HCEC 1CT (cell line): ENCODE data around the gene CAMK2D.

Experiments used
- DNase-seq: peaks from one replicate; pipeline ENCODE4 v3.0.0-alpha.2; 2017

The CAMK2D gene

DNA sequence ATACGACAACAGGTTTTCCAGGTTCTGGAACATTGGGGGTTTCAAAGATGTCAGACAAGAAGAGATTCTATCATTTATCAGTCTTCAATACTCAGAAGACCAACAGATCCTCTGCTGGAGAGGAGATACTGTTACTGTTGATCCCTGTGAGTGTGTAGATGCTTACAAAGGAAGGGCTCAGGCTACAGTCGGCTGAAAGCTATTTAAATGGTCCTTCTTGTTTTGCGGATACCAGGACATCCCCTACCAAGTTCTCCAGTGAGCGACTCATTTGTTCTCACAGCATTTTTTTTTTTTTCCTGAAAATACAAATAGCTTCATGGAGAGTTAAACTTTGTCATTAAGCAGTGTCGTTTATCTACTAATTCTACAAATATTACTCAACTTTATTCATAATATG is 201.6 kb downstream of the CAMK2D start:
- no peak for DNase-seq

DNA sequence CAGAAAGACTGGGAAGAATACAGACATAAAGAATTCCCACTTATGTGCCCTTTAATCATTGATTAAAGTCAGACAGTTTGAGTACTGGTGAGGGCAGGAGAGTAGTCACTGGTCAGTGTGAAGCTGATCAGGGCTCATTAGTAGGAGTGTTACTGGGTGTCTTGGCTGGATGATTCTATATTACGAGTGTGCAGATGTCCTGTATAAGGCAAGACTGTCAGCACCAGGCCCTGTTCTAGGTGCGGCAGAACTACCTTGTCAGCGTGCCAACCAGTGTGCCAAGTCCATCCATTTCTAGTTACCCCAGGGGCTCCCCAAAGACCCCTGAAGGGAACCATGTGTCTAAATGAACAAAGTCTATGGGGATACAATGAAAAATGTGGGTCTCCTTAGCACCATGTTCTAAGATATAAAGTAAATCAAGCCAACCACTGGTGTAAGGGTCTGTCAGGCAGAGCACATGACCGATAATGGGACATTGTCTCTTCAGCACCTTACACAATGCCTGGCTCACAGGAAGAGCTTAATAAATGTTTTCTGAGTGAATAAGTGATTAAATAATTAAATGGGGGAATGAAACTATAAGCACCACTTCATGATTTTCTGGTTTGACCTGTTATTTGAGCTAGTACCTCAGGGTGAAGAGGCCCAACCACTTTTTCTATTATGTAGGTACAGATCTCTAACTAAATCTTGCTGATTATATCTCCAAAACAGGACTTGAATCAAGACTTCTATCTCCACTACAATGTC is 205.0 kb downstream of the CAMK2D start:
- no peak for DNase-seq

DNA sequence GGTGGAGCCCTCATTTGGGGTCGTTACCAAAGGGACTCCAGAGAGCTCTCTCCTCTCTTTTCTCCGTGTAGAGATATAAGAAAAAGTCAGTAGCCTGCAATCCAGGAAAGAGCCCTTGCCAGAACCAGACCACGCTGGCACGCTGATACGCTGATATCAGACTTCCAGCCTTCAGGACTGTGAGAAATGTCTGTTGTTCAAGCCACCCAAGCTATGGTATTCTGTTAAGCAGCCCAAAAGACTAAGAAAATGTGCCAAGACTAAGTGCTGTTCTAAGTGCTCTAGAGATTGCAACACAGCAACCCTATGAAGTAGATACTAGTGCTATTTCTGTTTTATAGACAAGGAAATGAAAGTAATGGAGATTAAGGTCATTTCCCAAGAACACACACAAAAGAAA is 205.7 kb downstream of the CAMK2D start:
- DNase-seq, result no peak

DNA sequence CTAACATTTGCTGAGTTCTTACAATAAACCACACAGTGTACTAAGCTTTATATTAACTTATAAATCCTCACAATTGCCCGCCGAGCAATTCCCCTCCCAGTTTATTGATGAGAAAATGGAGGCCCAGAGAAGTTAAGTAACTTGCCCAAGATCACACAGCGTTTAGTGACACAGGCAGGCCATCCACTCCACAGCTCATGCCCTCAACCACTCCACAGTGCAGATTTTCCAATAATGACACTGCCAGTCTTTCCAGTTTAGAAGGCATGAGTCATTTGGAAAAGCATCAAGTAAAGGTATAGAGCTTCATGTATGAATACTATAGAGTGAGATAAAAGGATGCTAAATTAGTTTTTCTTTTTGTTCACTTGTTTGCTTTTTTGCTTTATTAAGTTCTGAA is 208.5 kb downstream of the CAMK2D start:
- DNase-seq, result no peak

DNA sequence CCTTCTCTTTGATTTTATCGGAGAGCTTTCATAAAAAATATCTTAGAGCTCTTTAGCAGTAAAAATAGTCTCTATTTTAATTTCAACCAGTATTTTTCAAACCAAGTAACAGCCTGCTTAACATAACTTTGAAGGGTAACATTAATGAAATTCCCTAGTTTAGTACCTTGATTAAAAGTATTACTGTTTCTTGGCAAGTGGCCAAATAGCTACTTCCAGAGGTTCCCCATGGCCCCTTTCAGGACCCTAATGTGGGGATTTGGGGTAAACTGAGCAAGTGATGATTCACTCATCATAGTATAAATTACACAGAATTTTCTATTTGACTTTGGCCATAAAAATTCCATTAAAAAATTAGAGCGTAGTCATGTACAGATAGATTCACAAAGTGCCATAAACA is 211.0 kb downstream of the CAMK2D start:
- no peak for DNase-seq

DNA sequence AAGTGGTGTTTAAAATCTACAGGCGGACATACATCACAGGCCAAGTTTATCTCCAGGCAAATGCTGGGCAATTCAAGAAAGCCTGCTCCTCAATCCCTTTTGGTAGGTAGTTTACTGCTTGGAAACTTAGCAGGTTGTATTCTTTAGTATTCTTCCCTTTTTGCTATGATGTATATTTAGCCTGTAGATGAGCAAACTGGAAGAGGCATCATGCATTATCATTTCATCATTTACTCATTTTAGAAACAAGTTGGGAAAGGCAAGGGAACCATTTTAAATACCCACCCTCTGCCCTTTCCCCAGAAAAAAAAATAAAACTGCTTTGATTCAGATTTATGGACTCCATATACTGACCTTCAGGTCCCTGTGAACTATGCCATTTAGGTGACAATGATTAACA is 213.2 kb downstream of the CAMK2D start:
- DNase-seq, result no peak

DNA sequence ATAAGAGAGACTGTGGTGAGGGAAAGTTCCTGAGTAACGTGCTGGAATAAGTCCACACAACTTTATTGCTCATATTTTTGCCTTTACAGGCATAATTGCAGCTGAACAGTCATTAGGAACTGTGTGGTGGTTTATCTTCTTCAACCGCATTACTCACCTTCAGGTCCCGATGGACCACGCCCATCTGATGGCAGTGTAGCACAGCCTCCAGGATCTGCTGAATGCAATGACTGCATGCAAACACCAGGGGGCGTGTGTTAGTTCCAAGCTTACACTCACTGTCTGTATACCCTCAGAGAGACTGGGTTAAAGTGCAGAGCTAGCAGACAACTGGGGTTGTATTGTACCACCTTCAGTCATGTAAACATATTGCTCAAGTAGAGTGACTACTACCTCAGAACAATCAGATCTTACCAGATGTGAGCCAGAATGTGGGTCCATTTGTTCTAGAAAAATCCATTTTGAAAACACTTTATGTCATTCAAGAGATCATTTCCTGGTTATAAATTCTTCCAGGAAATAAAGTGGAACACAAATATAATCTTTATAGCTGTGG is 214.0 kb downstream of the CAMK2D start:
- peak; percentile 88 for DNase-seq

DNA sequence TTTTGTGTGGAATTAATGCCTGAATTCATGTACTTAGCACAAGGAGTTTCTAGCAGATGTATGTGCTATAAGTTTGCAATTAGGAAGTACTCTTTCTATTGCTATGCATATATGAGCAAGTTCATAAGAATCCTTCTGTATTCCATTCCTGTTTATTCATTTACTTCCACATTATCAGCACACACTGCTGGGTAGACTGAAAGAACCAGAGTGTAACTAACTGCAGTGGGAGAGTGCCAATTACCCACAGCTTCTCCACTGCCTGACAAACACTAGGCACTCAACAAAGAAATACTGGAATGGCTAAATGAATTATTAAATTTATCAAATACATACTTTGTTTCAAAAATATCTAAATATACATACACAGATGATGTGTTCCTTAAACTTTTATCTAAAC is 219.6 kb downstream of the CAMK2D start:
- peak; percentile 35 for DNase-seq

DNA sequence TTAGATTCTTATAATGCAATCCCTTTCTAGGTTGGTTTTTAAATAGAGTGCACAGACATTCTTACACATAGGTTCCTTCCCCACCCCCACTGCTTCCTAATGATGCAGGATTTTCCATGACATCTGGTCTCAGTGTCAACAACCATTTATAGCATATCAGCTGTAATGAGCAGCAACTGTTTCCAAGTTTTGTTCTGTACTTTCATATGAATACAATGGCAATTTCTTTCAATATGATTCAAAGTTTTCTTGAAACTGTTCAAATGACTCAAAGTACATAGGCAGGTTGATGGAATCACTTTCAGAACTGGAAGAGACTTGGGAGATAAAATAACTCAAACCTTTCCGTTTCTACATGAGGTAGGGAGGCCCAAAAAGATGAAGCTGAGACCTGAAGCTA is 220.7 kb downstream of the CAMK2D start:
- DNase-seq, result peak; percentile 26

DNA sequence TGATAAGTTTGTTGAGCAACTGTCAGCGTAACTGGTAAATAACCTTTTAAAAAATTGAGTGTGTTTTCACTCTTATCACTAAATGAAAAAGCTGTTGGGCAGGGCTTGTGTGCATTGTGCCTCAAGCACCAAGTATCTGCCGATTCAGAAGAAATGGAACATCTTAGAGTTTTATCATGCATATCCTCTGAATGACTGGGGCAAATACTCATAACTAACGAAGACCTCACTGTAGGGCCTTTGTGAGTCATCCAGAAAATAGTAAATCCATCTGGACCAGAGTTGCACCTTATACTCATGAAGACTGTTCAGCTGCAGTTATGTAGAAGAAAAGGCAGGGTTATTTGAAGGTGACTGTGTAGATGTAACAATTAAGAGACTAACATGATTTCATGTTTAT is 222.1 kb downstream of the CAMK2D start:
- peak; percentile 73 for DNase-seq

DNA sequence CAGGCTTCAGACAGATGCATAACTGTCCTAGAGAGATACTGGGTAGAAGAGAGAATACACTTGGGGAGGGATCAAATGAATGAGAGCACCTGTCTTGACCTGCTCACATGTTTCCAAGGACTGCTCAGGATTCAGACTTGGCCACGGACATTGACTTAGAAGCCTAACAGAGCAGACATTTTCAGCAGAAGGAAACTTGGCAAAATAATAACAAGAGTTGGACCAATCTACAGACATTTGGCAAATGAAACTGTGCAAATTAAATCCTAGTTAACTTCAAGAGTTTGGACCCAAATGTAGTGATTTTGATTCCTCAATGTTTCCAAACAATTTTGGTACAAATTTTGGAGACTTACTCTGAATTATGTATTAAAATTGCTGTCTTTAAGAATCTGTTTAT is 223.9 kb downstream of the CAMK2D start:
- no peak for DNase-seq

DNA sequence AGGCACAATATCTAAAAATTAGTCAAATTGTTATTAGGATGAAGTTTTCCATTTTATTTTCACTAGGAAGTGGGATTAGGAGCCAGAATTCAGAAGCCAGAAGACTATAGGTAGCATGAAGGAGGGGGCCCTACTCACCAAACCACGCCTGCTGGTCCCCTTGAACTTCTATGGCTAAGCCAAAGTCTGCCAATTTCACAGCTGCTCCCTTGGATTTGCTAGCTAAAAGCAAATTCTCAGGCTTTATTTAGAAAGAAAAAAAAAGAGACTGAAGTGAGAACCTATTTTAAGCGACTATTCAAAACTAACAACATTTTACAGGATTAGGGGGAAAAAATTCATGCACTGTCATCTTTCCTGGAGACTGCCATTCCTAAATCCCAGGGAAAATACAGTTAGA is 224.3 kb downstream of the CAMK2D start:
- DNase-seq, result no peak

DNA sequence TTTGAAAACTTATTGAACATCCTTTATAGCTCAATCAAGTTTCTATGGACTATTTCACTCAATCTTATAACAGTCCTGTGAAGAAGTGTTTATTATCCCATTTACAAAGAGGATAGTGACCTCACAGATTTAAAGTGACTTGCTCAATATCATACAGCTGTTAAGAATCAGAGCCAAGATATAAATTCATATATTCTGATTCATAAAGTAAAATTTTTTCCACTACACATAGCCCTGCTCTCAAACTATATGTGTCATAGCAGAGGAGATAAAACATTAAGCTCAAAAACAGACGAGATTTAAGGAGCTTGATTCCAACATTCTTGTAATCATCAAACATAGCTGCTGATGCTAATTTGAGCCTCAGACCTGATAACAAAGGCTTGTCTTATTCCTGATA is 226.8 kb downstream of the CAMK2D start:
- peak; percentile 64 for DNase-seq

DNA sequence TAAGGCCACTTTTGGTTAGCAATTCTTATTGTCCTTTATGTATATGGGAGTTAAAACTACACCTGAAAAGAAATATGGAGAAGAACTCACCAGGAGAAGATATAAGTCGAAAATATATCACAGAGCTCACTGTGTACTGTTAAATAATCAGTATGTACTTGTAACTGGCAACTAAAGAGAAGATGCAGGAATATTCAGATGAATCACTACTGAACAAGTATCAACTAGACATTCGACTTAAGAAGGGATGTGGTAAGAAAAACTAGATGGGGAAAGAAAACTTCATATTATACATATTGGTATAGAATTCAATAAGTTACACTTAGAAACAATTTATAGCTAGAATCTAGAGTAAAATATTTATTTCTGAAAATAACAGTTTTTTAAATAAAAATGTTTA is 230.0 kb downstream of the CAMK2D start:
- no peak for DNase-seq

DNA sequence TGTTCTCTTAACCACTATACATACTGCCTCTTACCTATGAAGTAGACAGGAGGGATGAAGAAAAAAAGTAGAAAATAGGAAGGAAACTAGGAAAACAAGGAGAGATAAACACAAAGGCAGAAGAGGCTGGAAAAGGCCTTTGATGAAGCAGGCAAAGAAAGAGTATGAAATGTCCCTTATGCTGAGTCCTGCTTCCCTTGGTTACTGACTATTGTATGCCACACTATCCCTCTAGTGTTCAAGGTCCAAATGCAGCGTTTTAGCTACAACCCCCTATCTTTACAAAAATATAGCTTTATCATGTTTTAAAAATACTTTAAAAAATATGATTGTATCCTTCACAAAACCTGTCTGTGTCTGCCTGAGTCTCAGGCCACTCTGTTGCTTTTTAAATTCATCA is 233.1 kb downstream of the CAMK2D start:
- no peak for DNase-seq

DNA sequence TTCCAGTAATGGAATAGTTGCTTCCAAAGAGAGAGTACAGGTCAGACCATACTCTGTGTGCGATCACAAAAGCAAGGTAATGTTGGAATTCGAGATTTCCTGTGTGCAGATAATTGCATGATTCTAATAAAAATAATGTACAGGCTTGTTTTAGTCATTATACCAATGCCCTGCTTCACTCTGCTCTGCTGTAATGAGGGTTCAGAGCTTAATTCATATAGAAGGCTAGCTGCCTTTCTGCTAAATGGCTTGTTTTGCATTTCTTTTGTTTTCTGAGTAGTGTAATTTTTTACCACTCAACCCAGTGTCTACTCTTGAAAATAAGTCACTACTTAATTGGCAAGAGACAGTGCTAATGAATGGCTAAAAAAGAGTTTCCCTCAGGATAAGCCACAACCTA is 236.0 kb downstream of the CAMK2D start:
- DNase-seq, result no peak

DNA sequence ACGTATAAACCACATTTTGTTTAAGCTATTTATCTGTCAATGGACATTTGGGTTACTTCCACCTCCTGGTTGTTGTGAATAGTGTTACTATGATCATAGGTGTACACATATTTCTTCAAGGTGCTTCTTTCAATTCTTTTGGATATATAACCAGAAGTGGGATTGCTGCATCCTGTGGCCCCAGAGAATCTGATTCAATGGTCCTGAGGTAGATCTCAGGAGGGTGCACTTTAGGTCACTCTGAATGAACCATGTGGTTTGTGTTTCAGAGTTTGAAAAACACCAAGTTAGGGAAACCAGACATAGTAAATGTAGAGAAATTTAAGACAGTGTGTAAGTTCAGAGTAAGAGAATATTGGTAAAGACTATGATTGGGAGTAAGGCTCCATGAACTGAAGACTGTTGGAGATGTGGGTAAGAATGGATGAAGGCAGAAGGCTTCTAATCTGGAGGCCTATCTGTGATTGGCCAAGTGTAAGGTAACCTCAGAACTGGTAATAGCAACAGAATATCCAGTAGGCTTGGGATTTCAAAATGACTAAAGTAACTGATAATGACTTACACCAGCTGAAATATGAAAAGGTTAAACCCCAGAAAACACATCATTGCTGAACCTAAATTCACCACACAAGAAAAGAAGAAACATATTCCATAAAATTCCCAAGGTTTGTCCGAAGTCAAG is 236.9 kb downstream of the CAMK2D start:
- no peak for DNase-seq

DNA sequence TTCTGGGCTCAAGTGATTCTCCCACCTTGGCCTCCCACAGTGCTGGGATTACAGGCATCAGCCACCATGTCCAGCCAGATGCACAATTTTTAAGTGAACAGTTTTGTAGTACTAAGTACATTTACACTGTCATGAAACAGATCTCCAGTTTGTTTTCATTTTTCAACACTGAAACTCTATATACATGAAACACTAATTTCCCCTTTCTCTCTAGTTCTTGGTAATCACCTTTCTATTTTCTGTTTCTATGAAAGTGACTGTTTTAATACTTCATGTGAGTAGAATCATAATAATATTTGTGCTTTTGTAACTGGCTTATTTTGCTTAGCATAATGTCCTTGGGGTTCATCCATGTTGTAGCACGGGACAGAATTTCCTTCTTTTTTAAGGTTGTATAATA is 237.4 kb downstream of the CAMK2D start:
- DNase-seq, result no peak

DNA sequence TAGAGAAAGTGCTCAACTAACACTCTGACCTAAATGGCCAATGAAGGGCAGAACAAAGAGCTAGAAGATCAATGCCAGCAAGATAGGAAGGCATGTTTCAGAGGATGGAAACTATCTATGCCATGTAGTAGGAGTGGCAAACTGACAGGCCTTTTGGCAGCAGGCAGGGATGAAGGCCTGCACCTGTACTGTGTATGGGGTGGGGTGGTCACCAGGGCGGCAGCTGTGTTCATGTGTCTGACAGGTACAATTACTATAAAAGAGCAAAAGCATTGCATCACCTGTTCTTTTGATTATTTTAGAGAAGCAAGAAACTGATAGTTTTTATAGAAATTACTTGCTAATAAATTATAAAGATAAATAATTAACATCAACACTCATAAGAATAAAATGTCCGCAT is 239.1 kb downstream of the CAMK2D start:
- no peak for DNase-seq

DNA sequence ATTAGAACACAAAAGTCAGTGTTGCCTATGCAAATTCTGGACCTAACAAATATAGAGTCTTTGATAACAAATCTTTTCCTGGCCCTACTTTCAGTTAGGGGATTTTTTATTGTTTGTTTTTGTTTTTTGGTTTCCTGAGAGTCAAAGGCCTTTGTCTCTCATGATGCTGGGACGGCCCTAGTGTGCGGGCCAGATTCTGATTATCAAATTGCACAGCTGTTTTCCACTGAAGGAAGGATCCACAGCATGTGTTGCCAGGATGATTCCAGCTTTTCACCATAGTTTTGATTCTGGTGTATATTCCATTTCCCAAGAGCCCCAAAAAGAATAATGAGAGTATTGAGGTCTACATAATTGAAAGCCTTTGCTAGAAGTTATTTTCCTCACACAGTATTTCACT is 248.2 kb downstream of the CAMK2D start:
- no peak for DNase-seq

DNA sequence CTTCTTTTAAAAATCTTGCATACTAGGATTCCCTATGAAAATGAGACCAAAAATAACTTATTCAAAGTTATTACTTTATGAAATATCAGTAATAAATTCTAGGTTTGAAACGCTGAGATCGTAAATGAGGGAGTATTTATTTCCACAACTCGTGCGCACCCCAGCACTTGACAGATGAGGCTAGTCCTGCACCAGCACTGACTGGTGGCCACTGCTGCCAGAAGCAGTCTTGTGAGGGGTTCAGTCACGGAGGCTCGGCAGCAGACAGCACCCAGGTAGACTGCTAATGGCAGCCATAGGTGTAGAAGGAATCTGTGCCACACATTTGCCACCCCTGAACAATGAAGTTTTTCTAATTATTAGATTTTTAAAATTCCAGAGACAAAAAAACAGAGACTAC is 248.7 kb downstream of the CAMK2D start:
- no peak for DNase-seq

DNA sequence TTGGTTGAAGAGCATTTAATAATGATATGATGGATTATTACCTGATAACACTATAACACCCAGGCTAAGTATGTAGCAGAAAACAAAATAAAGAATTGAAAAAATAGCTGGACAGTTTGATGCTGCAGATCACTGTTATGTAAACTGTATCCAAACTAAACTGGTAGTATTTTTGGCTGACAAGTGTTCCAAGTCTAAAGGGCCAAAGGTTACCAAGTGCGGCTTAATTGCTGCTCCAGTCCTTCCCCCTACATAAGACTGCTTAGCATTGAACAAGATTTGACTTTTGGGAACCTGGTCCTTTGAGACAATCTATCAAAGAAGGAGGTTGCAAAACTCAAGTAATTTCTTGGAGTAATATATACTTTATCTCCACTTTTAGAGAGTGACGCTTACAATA is 249.6 kb downstream of the CAMK2D start:
- DNase-seq, result no peak

DNA sequence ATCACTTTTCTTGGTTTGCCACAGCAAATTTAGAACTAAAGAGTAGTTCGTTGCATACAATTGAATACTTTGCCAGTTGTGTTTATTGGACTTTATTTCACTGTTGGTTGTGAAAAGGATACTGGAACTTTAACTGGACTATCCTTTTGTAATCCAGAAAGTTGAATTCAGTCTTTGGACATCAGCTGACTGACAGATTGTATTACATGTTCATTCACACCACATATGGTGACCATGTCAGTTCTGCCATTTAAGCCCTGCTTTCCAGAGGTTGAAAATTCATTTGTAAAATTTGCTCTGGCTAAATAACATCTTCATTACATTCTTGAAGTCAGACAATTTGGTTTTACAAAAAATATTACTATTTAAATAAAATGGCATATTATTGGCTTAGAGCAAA is 251.7 kb downstream of the CAMK2D start:
- no peak for DNase-seq

DNA sequence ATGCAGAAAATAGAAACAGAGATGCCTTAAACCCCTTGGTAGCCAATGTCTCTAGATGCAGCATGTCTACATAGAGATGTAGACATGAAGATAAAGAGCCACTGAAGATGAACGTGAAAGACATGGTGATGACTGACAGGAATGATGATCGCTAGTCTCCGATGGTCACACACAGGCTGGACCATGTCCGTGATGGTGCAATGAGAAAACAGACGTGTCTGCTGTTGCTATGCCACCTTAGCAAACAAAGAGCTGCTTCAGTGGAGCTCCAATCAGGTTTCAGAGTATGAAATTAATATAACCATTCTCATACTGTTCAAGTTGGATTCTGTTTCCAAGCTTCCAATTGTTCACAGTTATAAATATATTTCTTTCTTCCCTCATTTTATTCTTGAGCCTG is 256.5 kb downstream of the CAMK2D start:
- no peak for DNase-seq

DNA sequence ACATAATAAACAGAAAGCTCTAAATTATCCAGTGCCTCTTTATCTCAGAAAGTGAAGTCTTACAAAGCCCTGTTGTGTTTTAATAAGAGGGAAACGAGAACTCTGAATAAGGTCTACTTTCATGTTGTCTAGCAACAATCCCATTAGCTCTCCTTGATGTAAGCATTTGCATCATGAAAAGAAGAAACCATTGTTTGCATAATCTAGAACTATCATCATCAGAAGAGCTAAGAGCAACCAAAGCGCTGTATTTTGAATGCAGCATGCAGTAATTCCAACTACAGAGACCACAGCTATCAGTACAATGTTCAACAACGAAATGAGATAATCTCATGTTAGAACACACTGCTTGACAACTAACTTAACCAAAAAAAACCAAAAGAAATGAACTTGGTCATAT is 257.1 kb downstream of the CAMK2D start:
- DNase-seq, result no peak
